Stimulated activated CD4-positive, alpha-beta T cell treated with anti-CD3 and anti-CD28 coated beads, TNF-alpha, amount 100 ng/mL, for 1 hour (primary cell): ENCODE measurements around the gene TM9SF2.
"Not testable (repeated sequence)": the region's sequence is repeated elsewhere in the genome, so short reads cannot be mapped to it uniquely, and the experiment has no call there.

ENCODE experiments used
- DNase-seq, 3 donors: peaks; one replicate each; pipeline ENCODE4 v3.0.0-alpha.2; 2020; ENCODE audit warnings: low read depth in 3 of 3, low spot score in 1 of 3

The TM9SF2 gene

GRCh38 chr13:99491750-99492149 is 9.5 kb upstream of the TM9SF2 start:
- DNase-seq: not testable (repeated sequence)

GRCh38 chr13:99495466-99496183 is 5.6 kb upstream of the TM9SF2 start:
- no peak for DNase-seq

GRCh38 chr13:99496184-99497142 is 4.8 kb upstream of the TM9SF2 start:
- DNase-seq: peak in 2 of 3 donors; percentile 41 to 49

GRCh38 chr13:99498171-99499161 is 2.8 kb upstream of the TM9SF2 start:
- DNase-seq: peak; percentile 91 to 95 (median 93)

- no peak for DNase-seq
Observed at GRCh38 chr13:99500839-99501183, 461 bp upstream of the TM9SF2 start.

- DNase-seq: no peak
Observed at GRCh38 chr13:99501848-99502301, 603 bp downstream of the TM9SF2 start.

- DNase-seq: no peak
Observed at GRCh38 chr13:99505814-99506269, 4.6 kb downstream of the TM9SF2 start.

- no peak for DNase-seq
Observed at GRCh38 chr13:99506634-99507033, 5.4 kb downstream of the TM9SF2 start.

- DNase-seq: no peak
Observed at GRCh38 chr13:99507054-99507453, 5.8 kb downstream of the TM9SF2 start.

GRCh38 chr13:99507551-99507950 is 6.3 kb downstream of the TM9SF2 start:
- no peak for DNase-seq

GRCh38 chr13:99507986-99508385 is 6.7 kb downstream of the TM9SF2 start:
- no peak for DNase-seq

GRCh38 chr13:99509479-99509878 is 8.2 kb downstream of the TM9SF2 start:
- no peak for DNase-seq

GRCh38 chr13:99514801-99515200 is 13.5 kb downstream of the TM9SF2 start:
- no peak for DNase-seq

- no peak for DNase-seq
Observed at GRCh38 chr13:99516153-99516929, 15.1 kb downstream of the TM9SF2 start.

- no peak for DNase-seq
Observed at GRCh38 chr13:99517577-99517976, 16.3 kb downstream of the TM9SF2 start.

GRCh38 chr13:99517984-99518383 is 16.7 kb downstream of the TM9SF2 start:
- DNase-seq: no peak

- DNase-seq: no peak
Observed at GRCh38 chr13:99522298-99522697, 21.0 kb downstream of the TM9SF2 start.

- no peak for DNase-seq
Observed at GRCh38 chr13:99523838-99524237, 22.6 kb downstream of the TM9SF2 start.

- no peak for DNase-seq
Observed at GRCh38 chr13:99525967-99526366, 24.7 kb downstream of the TM9SF2 start.

GRCh38 chr13:99526549-99526948 is 25.3 kb downstream of the TM9SF2 start:
- DNase-seq: no peak
